HG03558 (cell line): ENCODE results near the gene TMEM39B.

ENCODE experiments used
- ATAC-seq: cut with Tn5 transposase; IDR thresholded peaks from one replicate; pipeline ENCODE4 v1.9.1; 2021; ENCODE audit warnings: moderate number of reproducible peaks; ENCODE audit not compliant: unreplicated experiment; ENCODE audit errors: extremely low read depth

Gene TMEM39B

DNA sequence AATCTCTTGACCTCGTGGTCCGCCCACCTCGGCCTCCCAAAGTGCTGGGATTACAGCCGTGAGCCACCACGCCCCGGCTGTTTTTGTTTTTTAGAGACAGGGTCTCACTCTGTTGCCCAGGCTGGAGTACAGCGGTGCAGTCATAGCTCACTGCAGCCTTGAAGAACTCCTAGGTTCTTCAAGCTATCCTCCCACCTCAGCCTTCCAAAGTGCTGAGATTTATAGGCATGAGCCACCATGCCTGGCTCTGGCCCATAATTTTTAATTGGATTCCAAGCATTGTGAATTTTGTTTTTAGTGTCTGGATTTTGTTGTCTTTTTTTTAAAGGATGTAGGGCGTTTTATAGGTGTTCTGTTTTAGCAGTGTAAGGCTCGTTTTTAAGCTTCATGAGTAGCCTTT is 78.1 kb downstream of the TMEM39B start:
- ATAC-seq: no peak

DNA sequence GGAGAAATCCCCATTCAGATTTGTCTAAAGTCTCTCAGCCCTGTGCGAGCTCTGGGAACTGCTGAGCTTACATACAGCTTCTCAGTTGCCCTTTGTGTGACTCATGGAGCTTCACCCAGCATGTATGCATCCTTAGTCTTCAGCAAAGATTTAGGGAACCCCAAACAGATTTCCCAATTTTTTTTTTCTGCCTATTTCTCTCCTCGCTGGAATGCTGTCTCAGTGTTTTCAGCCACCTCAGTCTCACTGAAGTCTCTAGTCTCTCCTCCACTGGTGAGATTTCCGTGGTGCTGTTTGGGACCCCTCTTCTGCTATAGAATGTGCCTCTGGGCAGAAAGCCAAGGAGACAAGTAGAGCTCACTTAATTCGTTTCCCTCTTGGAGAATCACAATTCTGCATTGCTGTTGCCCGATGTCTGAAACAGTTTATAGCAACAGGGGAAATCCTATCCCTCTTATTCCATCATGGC is 78.6 kb downstream of the TMEM39B start:
- ATAC-seq: no peak
